HepG2 (cell line): Measurements from ENCODE around the gene CDK2AP2. TPM values are rescaled to one million over a fixed set of nuclear protein-coding genes. Genes with fewer than 3 reads are reported as not detected.

ENCODE experiments used
- ARNT2 ChIP-seq: sonication (generic); formaldehyde crosslinking; IDR thresholded peaks from 2 replicates; pipeline ENCODE4 v1.8.0; 2022; ENCODE audit warnings: mild to moderate bottlenecking, low read depth, missing genetic modification reagents, moderate library complexity
- ATRX ChIP-seq: sonication (generic); formaldehyde crosslinking; IDR thresholded peaks from 2 replicates; pipeline ENCODE4 v1.4.0; 2020; ENCODE audit warnings: missing genetic modification reagents, borderline replicate concordance
- BHLHE40 ChIP-seq: IDR thresholded peaks from 2 replicates; pipeline ENCODE4 v1.6.1; 2011; ENCODE audit warnings: low read length, improper control_type of control experiment
- CEBPG ChIP-seq: IDR thresholded peaks from 2 replicates; pipeline ENCODE4 v1.6.1; 2016
- HNRNPH1 ChIP-seq: fragments of 200-400 bp; formaldehyde crosslinking; optimal IDR thresholded peaks from 2 replicates; pipeline ENCODE3; 2017; ENCODE audit warnings: mild to moderate bottlenecking, low read depth, low read length
- KDM4B ChIP-seq: sonication (generic); formaldehyde crosslinking; IDR thresholded peaks from 2 replicates; pipeline ENCODE4 v1.4.0; 2020; ENCODE audit warnings: missing genetic modification reagents
- KMT2B ChIP-seq: IDR thresholded peaks from 2 replicates; pipeline ENCODE4 v1.6.1; 2016; ENCODE audit warnings: missing genetic modification reagents, missing compliant biosample characterization
- MIER2 ChIP-seq: IDR thresholded peaks from 2 replicates; pipeline ENCODE4 v1.6.1; 2016; ENCODE audit warnings: missing biosample characterization, missing genetic modification reagents
- MNT ChIP-seq: fragments of 450-650 bp; IDR thresholded peaks from 2 replicates; pipeline ENCODE4 v1.6.1; 2016
- MTA3 ChIP-seq: sonication (generic); formaldehyde crosslinking; IDR thresholded peaks from 2 replicates; pipeline ENCODE4 v1.4.0; 2020; ENCODE audit warnings: missing genetic modification reagents
- NR3C1 ChIP-seq: sonication (generic); formaldehyde crosslinking; IDR thresholded peaks from 2 replicates; pipeline ENCODE4 v1.4.0; 2020; ENCODE audit warnings: missing genetic modification reagents
- PHB2 ChIP-seq: fragments of 450-650 bp; IDR thresholded peaks from 2 replicates; pipeline ENCODE4 v1.6.1; 2018; ENCODE audit not compliant: partially characterized antibody
- PHF21A ChIP-seq: sonication (generic); formaldehyde crosslinking; IDR thresholded peaks from 2 replicates; pipeline ENCODE4 v1.5.0; 2020; ENCODE audit warnings: mild to moderate bottlenecking, missing genetic modification reagents
- POLR2AphosphoS2 ChIP-seq: IDR thresholded peaks from 2 replicates; pipeline ENCODE4 v1.6.1; 2011; ENCODE audit warnings: low read depth, low read length, improper control_type of control experiment
- RAD51 ChIP-seq: fragments of 450-650 bp; IDR thresholded peaks from 2 replicates; pipeline ENCODE4 v1.6.1; 2016; ENCODE audit warnings: borderline replicate concordance
- RFX1 ChIP-seq: fragments of 450-650 bp; IDR thresholded peaks from 2 replicates; pipeline ENCODE4 v1.6.1; 2017
- SAFB2 ChIP-seq: sonication (generic); formaldehyde crosslinking; IDR thresholded peaks from 2 replicates; pipeline ENCODE4 v1.5.1; 2020; ENCODE audit warnings: missing genetic modification reagents, low read depth, mild to moderate bottlenecking, borderline replicate concordance
- SMYD3 ChIP-seq: sonication (generic); formaldehyde crosslinking; IDR thresholded peaks from 2 replicates; pipeline ENCODE4 v1.8.1; 2023; ENCODE audit warnings: mild to moderate bottlenecking, missing genetic modification reagents
- SOX5 ChIP-seq: IDR thresholded peaks from 2 replicates; pipeline ENCODE4 v1.6.1; 2016; ENCODE audit warnings: borderline replicate concordance
- THAP11 ChIP-seq: IDR thresholded peaks from 2 replicates; pipeline ENCODE4 v1.6.1; 2016; ENCODE audit warnings: missing biosample characterization, missing genetic modification reagents
- ZNF230 ChIP-seq: sonication (generic); formaldehyde crosslinking; IDR thresholded peaks from 2 replicates; pipeline ENCODE4 v1.4.0; 2020; ENCODE audit warnings: mild to moderate bottlenecking, missing genetic modification reagents
- ZNF329 ChIP-seq: sonication (generic); formaldehyde crosslinking; IDR thresholded peaks from 2 replicates; pipeline ENCODE4 v1.9.0; 2021; ENCODE audit warnings: low read depth, mild to moderate bottlenecking, missing genetic modification reagents
- ZNF609 ChIP-seq: sonication (generic); formaldehyde crosslinking; IDR thresholded peaks from 2 replicates; pipeline ENCODE4 v1.4.0; 2020; ENCODE audit warnings: mild to moderate bottlenecking, missing genetic modification reagents, borderline replicate concordance
- ZNF644 ChIP-seq: IDR thresholded peaks from 2 replicates; pipeline ENCODE4 v1.6.1; 2016; ENCODE audit warnings: low read depth
- ZNF773 ChIP-seq: sonication (generic); formaldehyde crosslinking; IDR thresholded peaks from 2 replicates; pipeline ENCODE4 v1.4.0; 2020; ENCODE audit warnings: missing genetic modification reagents, borderline replicate concordance
- polyA plus RNA-seq, 8 experiments: library from polyadenylated mRNA; depleted of rRNA in 3 of 8; stranded (reverse) in 7 of 8; unstranded in 1 of 8; fragments of >200 nt; fragmentation: Illumina TruSeq in 4 of 8; extraction: Trizol in 4 of 8; gene quantifications; 2 replicates each; pipeline versions ENCODE4 v1.2.1 to v1.2.3, GENCODE V29; 2011 to 2016; ENCODE audit warnings: low read depth in 4 of 8, missing spikeins in 1 of 8, mixed read lengths in 1 of 8; ENCODE audit not compliant: insufficient read depth in 1 of 8
- total RNA-seq, 5 experiments: library from RNA; depleted of rRNA; stranded (reverse); fragments of >200 nt; fragmentation: Illumina TruSeq; extraction: Trizol; gene quantifications; 2 replicates each; pipeline ENCODE4 v1.2.3, GENCODE V29; 2016; ENCODE audit warnings: low read depth in 1 of 5
- TF ChIP-seq, protein P1 (sequence below): sonication (generic); formaldehyde crosslinking; IDR thresholded peaks from 2 replicates; pipeline ENCODE4 v1.5.1; 2020; ENCODE audit warnings: mild to moderate bottlenecking, moderate library complexity, missing genetic modification reagents

Gene CDK2AP2
- total and polyA plus RNA-seq, 2 of the 13 experiments (the other 11 are each of a cell fraction or from before 2014, with no cell fraction given): 15.0 to 23.2 TPM

DNA sequence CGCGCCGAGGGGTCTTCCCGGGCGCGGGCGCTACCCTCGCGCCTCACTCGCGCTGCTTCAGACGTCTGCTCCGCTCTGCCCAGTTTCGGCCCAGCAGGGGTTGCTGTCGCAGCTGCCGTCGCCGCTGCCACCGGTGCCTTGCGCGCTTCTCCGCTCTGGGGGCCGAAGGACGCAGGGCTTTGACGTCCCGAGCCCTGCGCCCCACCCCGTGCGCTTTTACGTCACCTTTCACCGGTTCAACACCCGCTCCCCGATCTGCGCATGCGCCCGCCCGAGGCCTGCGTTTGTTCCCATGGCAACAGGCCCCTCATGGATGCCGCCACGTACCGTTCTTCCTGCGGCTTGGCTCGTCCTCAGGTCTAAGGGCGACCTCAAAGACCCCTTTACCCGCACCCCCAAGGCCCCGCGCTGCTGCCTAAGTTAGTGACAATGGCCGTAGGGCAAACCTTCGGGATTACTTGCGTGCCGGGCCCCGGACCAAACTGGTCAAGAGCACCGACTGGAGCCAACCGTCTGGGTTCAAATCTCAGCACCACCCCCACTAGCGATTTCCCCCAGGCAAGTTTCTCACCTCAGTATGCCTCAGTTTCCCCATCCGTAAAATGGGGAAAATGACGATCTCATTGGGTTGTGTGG is 642 bp upstream of the CDK2AP2 start (continued):
- TF ChIP-seq, protein P1, sequence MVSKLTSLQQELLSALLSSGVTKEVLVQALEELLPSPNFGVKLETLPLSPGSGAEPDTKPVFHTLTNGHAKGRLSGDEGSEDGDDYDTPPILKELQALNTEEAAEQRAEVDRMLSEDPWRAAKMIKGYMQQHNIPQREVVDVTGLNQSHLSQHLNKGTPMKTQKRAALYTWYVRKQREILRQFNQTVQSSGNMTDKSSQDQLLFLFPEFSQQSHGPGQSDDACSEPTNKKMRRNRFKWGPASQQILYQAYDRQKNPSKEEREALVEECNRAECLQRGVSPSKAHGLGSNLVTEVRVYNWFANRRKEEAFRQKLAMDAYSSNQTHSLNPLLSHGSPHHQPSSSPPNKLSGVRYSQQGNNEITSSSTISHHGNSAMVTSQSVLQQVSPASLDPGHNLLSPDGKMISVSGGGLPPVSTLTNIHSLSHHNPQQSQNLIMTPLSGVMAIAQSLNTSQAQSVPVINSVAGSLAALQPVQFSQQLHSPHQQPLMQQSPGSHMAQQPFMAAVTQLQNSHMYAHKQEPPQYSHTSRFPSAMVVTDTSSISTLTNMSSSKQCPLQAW: peak; percentile 82; the same call in 1 of the 2 replicates
- peak; percentile 29; the same call in 1 of the 2 replicates for TF ChIP-seq ZNF329 (CRISPR knock-in tag)
- no peak for TF ChIP-seq PHB2
- no peak for TF ChIP-seq HNRNPH1
- TF ChIP-seq SMYD3 (CRISPR knock-in tag): no peak
- no peak; the same call in 1 of the 2 replicates for TF ChIP-seq KMT2B (CRISPR knock-in tag)
- TF ChIP-seq MNT: peak; percentile 54
- TF ChIP-seq RAD51: no peak
- peak; percentile 26; the same call in 1 of the 2 replicates for TF ChIP-seq SOX5
- TF ChIP-seq PHF21A: no peak
- TF ChIP-seq ARNT2 (CRISPR knock-in tag): 0 out of 2 replicates have a peak, but pooled peaks have one; percentile 54
- no peak for TF ChIP-seq NR3C1 (CRISPR knock-in tag)
- 0 out of 2 replicates have a peak, but pooled peaks have one; percentile 54 for TF ChIP-seq ZNF773 (CRISPR knock-in tag)
- 0 out of 2 replicates have a peak, but pooled peaks have one; percentile 25 for TF ChIP-seq KDM4B (CRISPR knock-in tag)
- TF ChIP-seq ZNF609 (CRISPR knock-in tag): peak; percentile 45; the same call in 1 of the 2 replicates
- peak; percentile 31; the same call in 1 of the 2 replicates for TF ChIP-seq CEBPG (CRISPR knock-in tag)
- no peak for TF ChIP-seq BHLHE40
- no peak for TF ChIP-seq MTA3 (CRISPR knock-in tag)
- no peak for TF ChIP-seq ZNF644 (CRISPR knock-in tag)
- no peak for TF ChIP-seq POLR2AphosphoS2
- TF ChIP-seq ZNF230: peak; percentile 56; the same call in 1 of the 2 replicates
- TF ChIP-seq RFX1: peak; percentile 99
- peak; percentile 85 for TF ChIP-seq THAP11 (CRISPR knock-in tag)
- TF ChIP-seq SAFB2 (CRISPR knock-in tag): peak; percentile 64; the same call in 1 of the 2 replicates
- no peak for TF ChIP-seq ATRX
- no peak for TF ChIP-seq MIER2 (CRISPR knock-in tag)
